Measurements from ENCODE around the gene PPM1L.
"Not testable (repeated sequence)": the region's sequence is repeated elsewhere in the genome, so short reads cannot be mapped to it uniquely, and the experiment has no call there.

Gene PPM1L

GRCh38 chr3:160992712-160993111 lies 236.7 kb downstream of the PPM1L start:
- DNase-seq, result no peak

GRCh38 chr3:160996811-160997210 lies 240.8 kb downstream of the PPM1L start:
- no peak for DNase-seq

- no peak for DNase-seq
Observed at GRCh38 chr3:160998581-160998980, 242.6 kb downstream of the PPM1L start.

- no peak for DNase-seq
Observed at GRCh38 chr3:160999274-160999673, 243.2 kb downstream of the PPM1L start.

GRCh38 chr3:161008086-161008485 lies 252.1 kb downstream of the PPM1L start:
- DNase-seq, result no peak

GRCh38 chr3:161010151-161010550 lies 254.1 kb downstream of the PPM1L start:
- not testable (repeated sequence) for DNase-seq

GRCh38 chr3:161014843-161015749 lies 259.1 kb downstream of the PPM1L start:
- DNase-seq, result no peak

- no peak for DNase-seq
Observed at GRCh38 chr3:161016417-161017313, 260.6 kb downstream of the PPM1L start.

- no peak for DNase-seq
Observed at GRCh38 chr3:161017971-161018370, 261.9 kb downstream of the PPM1L start.

- DNase-seq, result no peak
Observed at GRCh38 chr3:161020256-161020655, 264.2 kb downstream of the PPM1L start.

GRCh38 chr3:161025911-161026310 lies 269.9 kb downstream of the PPM1L start:
- no peak for DNase-seq

GRCh38 chr3:161026612-161027510 lies 270.8 kb downstream of the PPM1L start:
- DNase-seq, result no peak

- DNase-seq, result no peak
Observed at GRCh38 chr3:161028555-161029153, 272.6 kb downstream of the PPM1L start.

GRCh38 chr3:161031134-161031533 lies 275.1 kb downstream of the PPM1L start:
- DNase-seq, result no peak

- peak; percentile 1 for DNase-seq
Observed at GRCh38 chr3:161034913-161035550, 279.0 kb downstream of the PPM1L start.

GRCh38 chr3:161035711-161036110 lies 279.7 kb downstream of the PPM1L start:
- no peak for DNase-seq

- no peak for DNase-seq
Observed at GRCh38 chr3:161038725-161039124, 282.7 kb downstream of the PPM1L start.

- DNase-seq, result no peak
Observed at GRCh38 chr3:161042023-161042501, 286.0 kb downstream of the PPM1L start.

GRCh38 chr3:161043336-161044035 lies 287.5 kb downstream of the PPM1L start:
- DNase-seq, result no peak

- DNase-seq, result no peak
Observed at GRCh38 chr3:161049683-161050248, 293.7 kb downstream of the PPM1L start.
